ENCODE measurements around the gene SETBP1. TPM values are rescaled to one million over a fixed set of nuclear protein-coding genes. Genes with fewer than 3 reads are reported as not detected.
A peak's percentile ranks its signal among the peaks of the same experiment; 100 is the strongest.

Gene SETBP1
- total RNA-seq, 2 experiments from 2014 or later = 0.74 to 1.4 TPM

DNA sequence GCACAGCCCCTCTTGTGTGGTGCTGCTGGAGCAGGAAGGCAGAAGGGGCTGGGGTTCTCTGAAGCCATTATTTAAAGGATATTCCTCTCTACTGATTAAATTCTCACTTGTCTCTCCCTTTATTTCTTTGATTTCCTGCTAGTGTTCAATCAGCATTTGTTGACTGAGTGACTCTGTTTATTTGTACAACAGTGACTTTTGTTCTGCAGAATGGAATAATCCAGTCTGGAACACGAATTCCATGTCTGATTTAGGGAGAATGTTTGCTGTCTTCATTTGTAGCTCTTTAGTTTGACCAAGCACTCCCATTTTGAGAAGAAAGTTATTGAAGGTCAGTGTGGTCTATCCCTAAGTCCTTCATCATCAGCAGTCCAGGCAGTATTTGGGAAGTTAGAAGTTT, 141.2 kb downstream of the SETBP1 start:
- H3K4me3 Mint-ChIP-seq = no peak overlapping the region
- peaks cover 12% of the 10 kb centered on the region for H3K4me1 Mint-ChIP-seq (ENCODE audit: low read depth)
- CTCF ChIA-PET = no interaction called here
- intact Hi-C loops (cut with micrococcal nuclease) = no loop called here
- peaks cover 12% of the 10 kb centered on the region for H3K27me3 Mint-ChIP-seq (ENCODE audit: low read depth)
- no peaks in the 10 kb centered on the region for H3K36me3 Mint-ChIP-seq (ENCODE audit: low read depth)
- DNase-seq = no peak
- no peaks in the 10 kb centered on the region for H3K9me3 Mint-ChIP-seq
- no peak overlapping the region for H3K27ac Mint-ChIP-seq

DNA sequence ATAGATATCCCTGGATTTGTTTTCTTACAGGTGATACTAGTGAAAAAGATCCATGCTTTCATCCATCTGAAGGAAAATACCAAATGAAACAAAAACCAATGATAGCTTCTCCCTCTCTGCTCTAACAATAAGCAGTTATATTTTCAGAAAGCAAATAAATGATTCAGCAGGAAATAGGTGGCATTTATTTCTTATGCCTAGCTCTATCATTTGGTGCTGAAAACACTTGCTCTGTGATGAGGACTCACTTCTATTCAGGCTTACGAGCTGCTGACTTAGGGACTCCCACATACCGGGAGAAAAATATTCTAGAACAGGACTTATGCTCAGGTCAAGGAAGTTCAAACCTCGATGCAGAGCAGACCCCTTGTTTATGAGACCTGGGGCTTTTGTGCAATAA, 142.6 kb downstream of the SETBP1 start:
- intact Hi-C loops (cut with micrococcal nuclease) = no loop called here
- peaks cover 12% of the 10 kb centered on the region for H3K27me3 Mint-ChIP-seq (ENCODE audit: low read depth)
- DNase-seq = no peak
- H3K36me3 Mint-ChIP-seq (ENCODE audit: low read depth) = no peaks in the 10 kb centered on the region
- CTCF ChIA-PET = interaction anchor here (0.9 kb wide), 1 partner anchor 73 kb away, joined by 3 read pairs; no protein-coding TSS in a partner anchor
- H3K4me1 Mint-ChIP-seq (ENCODE audit: low read depth) = peaks cover 12% of the 10 kb centered on the region
- no peaks in the 10 kb centered on the region for H3K9me3 Mint-ChIP-seq
- H3K4me3 Mint-ChIP-seq = no peak overlapping the region
- no peak overlapping the region for H3K27ac Mint-ChIP-seq

DNA sequence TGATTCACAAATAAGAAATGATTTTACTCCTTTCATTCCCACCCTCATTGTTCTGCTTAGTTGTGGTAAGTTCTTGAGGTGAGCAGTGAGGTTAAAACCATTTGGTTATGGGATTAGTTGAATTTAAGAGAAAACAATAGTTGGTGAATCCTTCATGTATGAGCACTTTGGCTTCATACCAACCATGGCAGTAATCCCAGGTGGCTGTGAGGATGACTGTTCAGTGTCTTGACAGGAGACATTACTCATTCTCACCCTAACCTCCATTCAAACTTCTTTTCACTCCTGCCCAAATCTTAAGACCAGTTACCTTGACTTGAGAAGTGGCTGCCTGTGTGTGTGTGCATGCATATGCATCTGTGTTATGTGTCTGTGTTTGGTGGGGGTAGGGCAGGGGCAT, 143.1 kb downstream of the SETBP1 start:
- no peak overlapping the region for H3K27ac Mint-ChIP-seq
- intact Hi-C loops (cut with micrococcal nuclease) = no loop called here
- peaks cover 12% of the 10 kb centered on the region for H3K27me3 Mint-ChIP-seq (ENCODE audit: low read depth)
- H3K9me3 Mint-ChIP-seq = no peaks in the 10 kb centered on the region
- peak; percentile 16 for DNase-seq
- H3K4me1 Mint-ChIP-seq (ENCODE audit: low read depth) = peaks cover 9% of the 10 kb centered on the region
- CTCF ChIA-PET = interaction anchor here (0.9 kb wide), 1 partner anchor 73 kb away, joined by 3 read pairs; no protein-coding TSS in a partner anchor
- no peak overlapping the region for H3K4me3 Mint-ChIP-seq
- no peaks in the 10 kb centered on the region for H3K36me3 Mint-ChIP-seq (ENCODE audit: low read depth)

DNA sequence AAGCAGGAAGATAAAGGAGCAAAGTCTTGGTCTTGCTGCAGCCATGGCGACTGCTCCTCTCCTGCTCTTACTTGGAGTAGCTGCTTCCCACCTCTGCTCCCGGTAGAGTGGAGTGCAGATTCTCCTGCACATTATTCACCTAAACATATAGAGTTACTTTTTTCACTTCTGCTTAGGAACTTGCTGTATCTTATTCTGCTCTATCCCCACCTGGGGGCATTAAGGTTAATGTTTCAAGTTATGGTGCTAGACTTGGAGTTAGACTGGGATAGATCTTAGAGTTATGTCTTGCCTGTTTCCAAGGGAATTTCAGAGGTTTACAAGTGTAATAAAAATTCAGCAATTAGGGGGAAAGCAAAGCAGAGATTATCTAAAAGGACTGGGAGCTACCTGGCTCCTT, 144.2 kb downstream of the SETBP1 start:
- CTCF ChIA-PET = no interaction called here
- Mint-ChIP-seq H3K27ac (no peak overlapping the region), H3K4me1 (ENCODE audit: low read depth) (no peaks in the 10 kb centered on the region), H3K4me3 (no peak overlapping the region), H3K36me3 (ENCODE audit: low read depth) (no peaks in the 10 kb centered on the region), H3K27me3 (ENCODE audit: low read depth) (peaks cover 14% of the 10 kb centered on the region), H3K9me3 (no peaks in the 10 kb centered on the region)
- intact Hi-C loops (cut with micrococcal nuclease) = no loop called here
- no peak for DNase-seq

DNA sequence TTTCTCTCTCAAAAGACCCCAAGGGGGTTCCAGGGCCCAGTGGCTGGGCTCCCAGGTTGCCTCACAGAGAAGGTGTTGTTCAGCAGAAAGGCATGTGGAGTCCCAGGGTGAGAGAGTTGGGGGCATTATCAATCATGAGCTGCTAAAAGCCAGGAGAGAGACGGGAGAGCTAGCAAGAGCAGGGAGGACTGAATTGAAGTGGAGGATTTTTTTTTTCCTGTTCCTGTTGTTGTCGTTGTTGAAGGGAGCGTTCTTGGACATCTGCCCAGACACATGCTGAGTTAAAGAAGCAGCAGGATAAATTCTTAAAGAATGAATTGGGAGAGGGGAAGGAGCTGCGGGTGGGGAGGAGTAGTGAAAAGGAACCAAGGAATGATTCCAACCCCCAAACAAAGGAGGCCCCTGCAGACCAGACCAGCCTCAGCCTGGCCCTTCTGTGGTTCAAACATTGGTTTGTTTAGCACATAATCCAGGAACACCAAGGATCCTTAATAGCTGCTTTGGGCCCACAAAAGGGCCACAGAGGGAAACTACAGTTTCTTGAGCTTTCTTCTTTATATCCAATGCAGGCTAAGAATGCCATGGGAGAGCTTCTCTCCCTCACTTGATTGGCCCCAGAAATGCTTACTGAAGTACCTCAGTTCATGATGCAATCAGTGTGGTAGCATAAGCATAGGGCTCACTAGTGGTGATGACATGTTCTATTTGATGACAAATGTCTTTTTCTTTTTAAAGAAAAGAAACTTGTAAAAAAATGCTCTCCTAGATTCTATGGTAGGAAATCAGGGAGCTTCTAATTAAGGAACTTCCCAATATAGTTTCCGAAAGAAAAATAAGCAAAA, 146.0 kb downstream of the SETBP1 start:
- intact Hi-C loops (cut with micrococcal nuclease) = no loop called here
- H3K4me3 Mint-ChIP-seq = no peak overlapping the region
- no peak for DNase-seq
- H3K9me3 Mint-ChIP-seq = no peaks in the 10 kb centered on the region
- no peak overlapping the region for H3K27ac Mint-ChIP-seq
- no peaks in the 10 kb centered on the region for H3K4me1 Mint-ChIP-seq (ENCODE audit: low read depth)
- no peaks in the 10 kb centered on the region for H3K36me3 Mint-ChIP-seq (ENCODE audit: low read depth)
- CTCF ChIA-PET = no interaction called here
- H3K27me3 Mint-ChIP-seq (ENCODE audit: low read depth) = peaks cover 10% of the 10 kb centered on the region

DNA sequence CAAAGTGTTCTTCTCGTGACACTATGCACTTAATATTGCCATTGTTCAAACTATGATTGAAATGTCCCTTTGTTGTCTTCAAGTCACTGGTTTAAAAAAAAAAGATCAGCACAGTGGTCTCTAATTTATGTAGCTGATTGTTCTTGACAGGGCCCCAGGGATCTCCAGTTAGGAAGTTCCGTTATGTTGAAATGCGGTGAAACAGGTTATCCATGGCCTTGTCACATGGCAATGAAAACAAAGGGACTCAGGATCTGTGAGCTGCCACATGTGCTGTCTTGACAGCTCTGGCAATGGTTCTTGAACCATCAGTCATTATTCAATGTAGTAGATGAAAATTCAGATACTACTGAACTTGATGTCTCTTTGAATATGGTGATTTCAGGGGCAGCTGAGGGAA, 147.4 kb downstream of the SETBP1 start:
- H3K27me3 Mint-ChIP-seq (ENCODE audit: low read depth) = peaks cover 6% of the 10 kb centered on the region
- intact Hi-C loops (cut with micrococcal nuclease) = no loop called here
- CTCF ChIA-PET = no interaction called here
- no peak overlapping the region for H3K27ac Mint-ChIP-seq
- DNase-seq = no peak
- no peaks in the 10 kb centered on the region for H3K9me3 Mint-ChIP-seq
- no peaks in the 10 kb centered on the region for H3K4me1 Mint-ChIP-seq (ENCODE audit: low read depth)
- no peaks in the 10 kb centered on the region for H3K36me3 Mint-ChIP-seq (ENCODE audit: low read depth)
- H3K4me3 Mint-ChIP-seq = no peak overlapping the region

DNA sequence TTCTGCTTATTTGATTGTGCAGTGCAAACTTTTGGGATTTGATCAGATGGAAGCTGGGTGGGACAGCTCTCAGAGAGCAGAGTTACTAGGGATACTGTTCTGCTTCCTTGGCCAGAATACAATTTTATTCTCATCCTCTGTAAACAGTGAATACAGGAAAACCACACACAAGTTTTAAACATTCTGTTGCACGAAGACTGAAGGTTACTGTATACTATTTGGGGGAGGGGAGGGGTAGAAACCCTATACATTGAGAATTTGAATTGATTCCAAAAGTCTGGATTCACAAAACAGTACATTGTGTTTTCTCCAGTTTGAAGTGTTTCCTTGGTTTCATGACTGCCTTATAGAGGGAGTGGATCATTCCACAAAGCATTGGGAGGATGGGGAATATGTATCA, 149.9 kb downstream of the SETBP1 start:
- peaks cover 7% of the 10 kb centered on the region for H3K27me3 Mint-ChIP-seq (ENCODE audit: low read depth)
- no peaks in the 10 kb centered on the region for H3K9me3 Mint-ChIP-seq
- H3K27ac Mint-ChIP-seq = no peak overlapping the region
- CTCF ChIA-PET = no interaction called here
- no peaks in the 10 kb centered on the region for H3K36me3 Mint-ChIP-seq (ENCODE audit: low read depth)
- intact Hi-C loops (cut with micrococcal nuclease) = no loop called here
- DNase-seq = no peak
- no peak overlapping the region for H3K4me3 Mint-ChIP-seq
- H3K4me1 Mint-ChIP-seq (ENCODE audit: low read depth) = no peaks in the 10 kb centered on the region

DNA sequence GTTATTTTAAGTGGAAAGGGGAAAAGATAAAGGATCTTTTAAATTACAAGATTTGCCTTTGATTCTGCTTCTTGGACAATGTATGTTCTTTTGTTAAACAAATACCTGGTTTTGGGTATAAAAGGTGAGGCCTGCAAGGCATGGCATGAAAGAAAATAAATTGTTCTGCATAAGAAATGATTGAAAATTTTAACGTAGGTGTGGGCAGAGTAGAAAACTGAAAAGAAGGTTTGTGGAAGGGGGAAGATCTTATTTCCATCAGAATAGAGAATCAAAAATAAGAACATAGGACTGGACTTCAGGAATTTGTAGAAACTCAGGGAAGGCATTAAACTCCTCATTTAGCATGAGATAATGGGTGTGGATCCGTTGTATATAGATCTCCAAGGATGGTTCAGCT, 153.1 kb downstream of the SETBP1 start:
- Mint-ChIP-seq H3K4me3 (no peak overlapping the region), H3K27ac (no peak overlapping the region), H3K4me1 (ENCODE audit: low read depth) (peaks cover 2% of the 10 kb centered on the region), H3K9me3 (no peaks in the 10 kb centered on the region), H3K36me3 (ENCODE audit: low read depth) (no peaks in the 10 kb centered on the region), H3K27me3 (ENCODE audit: low read depth) (peaks cover 10% of the 10 kb centered on the region)
- CTCF ChIA-PET = no interaction called here
- intact Hi-C loops (cut with micrococcal nuclease) = no loop called here
- no peak for DNase-seq

DNA sequence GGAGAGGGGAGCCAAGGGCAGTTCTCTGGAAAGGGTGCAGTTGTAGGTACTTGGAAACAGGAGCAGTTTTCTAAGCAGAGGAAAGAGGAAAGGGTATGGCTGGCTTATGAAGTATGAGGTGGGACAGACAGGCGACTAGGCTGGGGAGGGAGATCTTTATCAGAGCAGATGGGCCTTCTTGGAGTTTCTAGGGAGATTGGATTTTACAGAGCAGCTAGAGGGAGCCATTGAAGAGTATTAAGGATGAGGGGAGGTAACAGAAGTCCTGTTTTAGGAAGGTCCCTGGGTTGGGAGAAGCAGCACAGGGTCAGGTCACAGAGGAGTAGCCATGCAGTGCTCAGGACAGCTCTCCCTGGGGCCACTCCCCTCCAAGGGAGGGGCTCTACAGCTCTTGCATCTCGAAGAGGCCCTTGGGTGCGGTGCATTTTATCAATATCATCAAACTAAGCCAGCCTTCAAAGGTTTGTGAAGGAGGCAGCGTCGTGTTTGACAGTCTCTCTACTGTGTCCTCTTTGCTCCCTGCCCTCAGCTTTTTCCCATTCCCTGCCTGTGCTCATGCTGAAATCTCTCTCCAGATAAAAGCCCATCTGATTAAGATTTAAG, 154.3 kb downstream of the SETBP1 start:
- Mint-ChIP-seq H3K36me3 (ENCODE audit: low read depth) (no peaks in the 10 kb centered on the region), H3K4me1 (ENCODE audit: low read depth) (peaks cover 12% of the 10 kb centered on the region), H3K4me3 (no peak overlapping the region), H3K27me3 (ENCODE audit: low read depth) (peaks cover 12% of the 10 kb centered on the region), H3K9me3 (no peaks in the 10 kb centered on the region), H3K27ac (no peak overlapping the region)
- intact Hi-C loops (cut with micrococcal nuclease) = no loop called here
- no peak for DNase-seq
- CTCF ChIA-PET = no interaction called here

DNA sequence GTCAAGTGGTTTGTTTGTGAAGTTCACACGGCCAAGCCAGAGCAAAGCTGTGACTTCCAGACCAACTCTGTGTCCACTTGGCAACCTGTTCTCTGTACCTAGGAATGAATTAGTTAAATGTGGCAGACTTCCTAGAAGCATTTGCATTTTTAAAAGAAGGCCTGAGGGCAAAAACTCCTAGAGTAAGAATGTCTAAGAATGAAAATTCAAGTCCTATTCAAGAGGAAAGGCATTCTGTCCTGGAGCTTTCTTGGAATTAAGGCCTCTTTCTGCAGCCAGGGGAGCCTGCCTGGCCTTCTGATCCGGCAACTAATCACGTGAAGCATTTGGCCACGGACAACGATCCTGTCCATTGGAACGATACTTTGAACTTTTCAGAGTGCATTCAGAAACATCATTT, 155.0 kb downstream of the SETBP1 start:
- no peak for DNase-seq
- CTCF ChIA-PET = no interaction called here
- peaks cover 12% of the 10 kb centered on the region for H3K4me1 Mint-ChIP-seq (ENCODE audit: low read depth)
- H3K27ac Mint-ChIP-seq = no peak overlapping the region
- H3K27me3 Mint-ChIP-seq (ENCODE audit: low read depth) = peaks cover 12% of the 10 kb centered on the region
- no peak overlapping the region for H3K4me3 Mint-ChIP-seq
- intact Hi-C loops (cut with micrococcal nuclease) = no loop called here
- H3K9me3 Mint-ChIP-seq = no peaks in the 10 kb centered on the region
- no peaks in the 10 kb centered on the region for H3K36me3 Mint-ChIP-seq (ENCODE audit: low read depth)

DNA sequence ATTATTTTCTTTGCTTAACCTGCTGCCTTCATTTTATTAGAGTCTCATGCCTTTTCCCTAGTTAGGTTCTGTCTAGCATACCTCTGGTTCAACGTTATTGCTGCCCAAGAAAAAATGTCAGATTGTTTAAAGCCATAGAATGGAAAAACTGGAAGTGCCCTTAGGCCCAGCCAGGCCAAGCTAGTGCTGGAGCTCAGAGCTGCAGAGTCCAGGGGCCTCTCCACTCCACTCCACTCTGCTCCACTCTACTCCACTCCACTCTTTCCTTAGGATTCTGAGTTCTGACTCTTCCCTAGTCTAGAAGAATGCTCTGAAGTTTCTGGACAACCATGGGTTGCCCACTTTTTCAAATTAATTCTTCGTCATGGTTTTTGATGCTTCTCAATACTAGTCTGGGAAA, 155.6 kb downstream of the SETBP1 start:
- Mint-ChIP-seq H3K27ac (no peak overlapping the region), H3K9me3 (no peaks in the 10 kb centered on the region), H3K27me3 (ENCODE audit: low read depth) (peaks cover 15% of the 10 kb centered on the region), H3K4me3 (no peak overlapping the region), H3K4me1 (ENCODE audit: low read depth) (peaks cover 12% of the 10 kb centered on the region), H3K36me3 (ENCODE audit: low read depth) (no peaks in the 10 kb centered on the region)
- DNase-seq = no peak
- CTCF ChIA-PET = no interaction called here
- intact Hi-C loops (cut with micrococcal nuclease) = no loop called here

DNA sequence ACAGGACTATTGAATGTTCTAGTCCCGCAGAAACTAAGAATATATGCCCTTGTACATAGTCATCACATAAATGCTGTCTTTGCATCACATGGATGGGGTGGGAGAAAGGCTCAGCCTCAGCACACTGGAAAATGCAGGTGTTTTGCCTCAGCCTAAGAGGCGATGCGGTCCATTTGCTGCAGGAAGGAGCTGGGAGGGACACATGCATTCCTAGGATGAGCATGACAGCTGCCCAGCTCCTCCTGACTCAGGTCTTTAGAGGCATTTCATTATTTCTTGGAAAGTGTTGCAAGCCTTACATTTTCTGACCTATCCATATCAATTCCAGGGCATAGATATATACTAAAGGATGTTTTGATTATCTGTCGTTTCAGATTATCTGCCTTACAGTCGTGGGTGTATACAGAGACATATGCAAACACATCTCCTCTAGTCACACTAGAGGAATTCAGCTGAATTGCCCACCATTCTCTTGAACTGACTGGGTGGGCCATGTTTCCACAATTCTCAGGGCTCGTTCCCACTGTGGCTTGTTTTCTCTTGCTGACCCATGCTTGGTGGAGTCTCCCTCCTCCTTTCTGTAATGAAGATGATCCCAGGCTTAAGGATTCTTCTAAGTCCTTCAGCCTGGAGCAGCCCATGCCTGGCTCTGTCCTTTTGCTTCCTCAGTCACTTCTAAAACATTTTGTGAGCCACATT, 156.9 kb downstream of the SETBP1 start:
- Mint-ChIP-seq H3K9me3 (no peaks in the 10 kb centered on the region), H3K4me3 (no peak overlapping the region), H3K36me3 (ENCODE audit: low read depth) (no peaks in the 10 kb centered on the region), H3K27ac (no peak overlapping the region), H3K27me3 (ENCODE audit: low read depth) (peaks cover 22% of the 10 kb centered on the region), H3K4me1 (ENCODE audit: low read depth) (peaks cover 12% of the 10 kb centered on the region)
- CTCF ChIA-PET = interaction anchor here (0.9 to 1.1 kb wide), 3 partner anchors 19 to 259 kb away, joined by 3 read pairs; no protein-coding TSS in a partner anchor
- intact Hi-C loops (cut with micrococcal nuclease) = loop anchor here (2.0 kb wide), 1 partner anchor 113 kb away; no protein-coding TSS in a partner anchor
- DNase-seq = no peak

All from activated naive CD4-positive, alpha-beta T cell treated with anti-CD3 and anti-CD28 coated beads for 36 hours (primary cell).